ENCODE results near the gene NPIPB6.
"Not testable (repeated sequence)": the region's sequence is repeated elsewhere in the genome, so short reads cannot be mapped to it uniquely, and the experiment has no call there.

DNA sequence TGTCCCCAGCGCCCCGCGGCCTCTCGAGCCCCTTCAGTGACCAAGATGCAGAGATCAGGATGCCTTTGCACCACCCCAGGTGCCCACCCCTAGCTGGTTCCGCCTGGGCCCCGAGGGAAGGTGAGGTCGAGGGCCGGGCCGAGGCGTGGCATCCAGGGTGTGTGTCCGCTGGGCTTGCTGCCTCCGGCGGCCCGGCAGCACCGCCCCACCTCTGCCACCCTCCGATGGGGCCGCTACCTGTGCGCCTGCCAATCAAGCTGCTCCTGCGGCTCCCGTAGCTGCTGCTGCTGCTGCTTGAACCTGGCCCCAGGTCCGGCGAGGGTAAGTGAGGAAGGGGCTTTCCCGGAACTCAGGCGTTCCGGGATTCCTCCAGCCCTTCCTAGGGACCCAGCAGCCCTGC, 11.0 kb upstream of the NPIPB6 start:
- TF ChIP-seq, protein P1, sequence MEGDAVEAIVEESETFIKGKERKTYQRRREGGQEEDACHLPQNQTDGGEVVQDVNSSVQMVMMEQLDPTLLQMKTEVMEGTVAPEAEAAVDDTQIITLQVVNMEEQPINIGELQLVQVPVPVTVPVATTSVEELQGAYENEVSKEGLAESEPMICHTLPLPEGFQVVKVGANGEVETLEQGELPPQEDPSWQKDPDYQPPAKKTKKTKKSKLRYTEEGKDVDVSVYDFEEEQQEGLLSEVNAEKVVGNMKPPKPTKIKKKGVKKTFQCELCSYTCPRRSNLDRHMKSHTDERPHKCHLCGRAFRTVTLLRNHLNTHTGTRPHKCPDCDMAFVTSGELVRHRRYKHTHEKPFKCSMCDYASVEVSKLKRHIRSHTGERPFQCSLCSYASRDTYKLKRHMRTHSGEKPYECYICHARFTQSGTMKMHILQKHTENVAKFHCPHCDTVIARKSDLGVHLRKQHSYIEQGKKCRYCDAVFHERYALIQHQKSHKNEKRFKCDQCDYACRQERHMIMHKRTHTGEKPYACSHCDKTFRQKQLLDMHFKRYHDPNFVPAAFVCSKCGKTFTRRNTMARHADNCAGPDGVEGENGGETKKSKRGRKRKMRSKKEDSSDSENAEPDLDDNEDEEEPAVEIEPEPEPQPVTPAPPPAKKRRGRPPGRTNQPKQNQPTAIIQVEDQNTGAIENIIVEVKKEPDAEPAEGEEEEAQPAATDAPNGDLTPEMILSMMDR (IDR thresholded peaks at IDR 0.05; ENCODE audit: insufficient read depth, low read length) = not testable (repeated sequence)
- not testable (repeated sequence) for TF ChIP-seq GABPA, POLR2AphosphoS5 (IDR thresholded peaks at IDR 0.05; ENCODE audit: low read depth)
